Measurements from ENCODE around the gene LLGL1.
A peak's percentile ranks its signal among the peaks of the same experiment; 100 is the strongest.

Gene LLGL1

GRCh38 chr17:18225121-18225641 lies at the start of gene LLGL1:
LLGL1 (plus strand) TSS chr17:18225635; CDS start chr17:18225683, 48 bp downstream.
- peak; percentile 98 for DNase-seq

GRCh38 chr17:18176176-18176575 lies 49.3 kb upstream of the LLGL1 start:
- DNase-seq = peak; percentile 64

GRCh38 chr17:18177133-18177532 lies 48.3 kb upstream of the LLGL1 start:
- DNase-seq = no peak

GRCh38 chr17:18177722-18178121 lies 47.7 kb upstream of the LLGL1 start:
- no peak for DNase-seq

GRCh38 chr17:18179196-18179595 lies 46.2 kb upstream of the LLGL1 start:
- DNase-seq = no peak

- DNase-seq = no peak
Observed at GRCh38 chr17:18179804-18180203, 45.6 kb upstream of the LLGL1 start.

- DNase-seq = no peak
Observed at GRCh38 chr17:18181358-18181757, 44.1 kb upstream of the LLGL1 start.

- DNase-seq = peak; percentile 39
Observed at GRCh38 chr17:18182110-18182977, 43.1 kb upstream of the LLGL1 start.

- peak; percentile 93 for DNase-seq
Observed at GRCh38 chr17:18182978-18183333, 42.5 kb upstream of the LLGL1 start.

- DNase-seq = peak; percentile 100
Observed at GRCh38 chr17:18183334-18184142, 41.9 kb upstream of the LLGL1 start, which contains the start of gene ALKBH5. ALKBH5 (plus strand) TSS chr17:18183828; CDS start chr17:18184244, 416 bp downstream.

- DNase-seq = peak; percentile 70
Observed at GRCh38 chr17:18184143-18185031, 41.0 kb upstream of the LLGL1 start.

GRCh38 chr17:18185391-18185790 lies 40.0 kb upstream of the LLGL1 start:
- peak; percentile 18 for DNase-seq

GRCh38 chr17:18185832-18186626 lies 39.4 kb upstream of the LLGL1 start:
- no peak for DNase-seq

GRCh38 chr17:18186627-18186982 lies 38.8 kb upstream of the LLGL1 start:
- no peak for DNase-seq

- DNase-seq = no peak
Observed at GRCh38 chr17:18187226-18187625, 38.2 kb upstream of the LLGL1 start.

GRCh38 chr17:18187821-18188761 lies 37.3 kb upstream of the LLGL1 start:
- peak; percentile 75 for DNase-seq

GRCh38 chr17:18190628-18191235 lies 34.7 kb upstream of the LLGL1 start:
- no peak for DNase-seq

GRCh38 chr17:18191236-18191667 lies 34.2 kb upstream of the LLGL1 start:
- no peak for DNase-seq

- peak; percentile 31 for DNase-seq
Observed at GRCh38 chr17:18191967-18192366, 33.5 kb upstream of the LLGL1 start.

GRCh38 chr17:18194394-18194793 lies 31.0 kb upstream of the LLGL1 start:
- DNase-seq = no peak

Data from hematopoietic multipotent progenitor cell treated with erythropoietin and hydrocortisone succinate and interleukin-3 and kit ligand, for 4 days (in vitro differentiated cells).